ENCODE measurements around the gene HEBP2. TPM values are rescaled to one million over a fixed set of nuclear protein-coding genes. Genes with fewer than 3 reads are reported as not detected.

Gene HEBP2
- total and polyA plus RNA-seq, 2 of the 13 experiments (the other 11 are each of a cell fraction or from before 2014, with no cell fraction given) = 16.0 to 72.8 TPM

DNA sequence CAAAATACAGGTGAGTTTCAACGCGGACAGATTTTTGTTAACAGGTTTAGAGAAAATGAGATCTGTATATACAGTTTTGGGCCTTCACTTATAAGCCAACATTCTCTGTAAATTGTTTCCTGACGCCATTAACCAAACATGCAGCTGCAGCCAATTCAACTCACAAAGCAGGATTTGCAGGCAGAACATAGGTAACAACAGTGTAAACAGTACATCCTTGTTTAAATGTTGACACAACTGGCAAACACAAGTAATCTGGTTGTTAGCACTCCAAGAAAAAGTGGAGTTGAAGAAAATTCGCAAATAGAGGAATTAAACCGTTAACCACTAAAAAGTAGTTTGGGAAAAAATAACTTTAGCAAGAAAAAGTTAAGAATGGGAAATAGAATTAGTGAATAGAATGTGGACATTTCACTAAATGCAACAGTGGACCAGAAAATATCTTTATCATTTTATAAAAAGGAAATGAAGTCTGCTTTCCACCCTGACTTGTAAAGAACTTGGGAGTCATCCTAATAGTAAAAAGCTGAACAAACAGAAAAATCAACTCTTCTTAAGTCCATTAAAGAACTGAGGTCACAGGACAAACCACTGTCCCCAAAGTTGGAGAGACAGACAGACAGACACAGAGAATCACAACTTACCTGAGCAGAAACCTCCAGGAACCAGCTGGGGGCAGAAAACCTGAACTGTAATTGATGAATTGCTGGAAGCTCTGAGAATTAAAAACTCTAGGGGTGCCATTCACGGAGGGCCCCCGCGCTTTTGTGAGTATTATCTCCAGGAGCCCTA is 16.2 kb upstream of the HEBP2 start (continued):
- TF ChIP-seq, protein P1, sequence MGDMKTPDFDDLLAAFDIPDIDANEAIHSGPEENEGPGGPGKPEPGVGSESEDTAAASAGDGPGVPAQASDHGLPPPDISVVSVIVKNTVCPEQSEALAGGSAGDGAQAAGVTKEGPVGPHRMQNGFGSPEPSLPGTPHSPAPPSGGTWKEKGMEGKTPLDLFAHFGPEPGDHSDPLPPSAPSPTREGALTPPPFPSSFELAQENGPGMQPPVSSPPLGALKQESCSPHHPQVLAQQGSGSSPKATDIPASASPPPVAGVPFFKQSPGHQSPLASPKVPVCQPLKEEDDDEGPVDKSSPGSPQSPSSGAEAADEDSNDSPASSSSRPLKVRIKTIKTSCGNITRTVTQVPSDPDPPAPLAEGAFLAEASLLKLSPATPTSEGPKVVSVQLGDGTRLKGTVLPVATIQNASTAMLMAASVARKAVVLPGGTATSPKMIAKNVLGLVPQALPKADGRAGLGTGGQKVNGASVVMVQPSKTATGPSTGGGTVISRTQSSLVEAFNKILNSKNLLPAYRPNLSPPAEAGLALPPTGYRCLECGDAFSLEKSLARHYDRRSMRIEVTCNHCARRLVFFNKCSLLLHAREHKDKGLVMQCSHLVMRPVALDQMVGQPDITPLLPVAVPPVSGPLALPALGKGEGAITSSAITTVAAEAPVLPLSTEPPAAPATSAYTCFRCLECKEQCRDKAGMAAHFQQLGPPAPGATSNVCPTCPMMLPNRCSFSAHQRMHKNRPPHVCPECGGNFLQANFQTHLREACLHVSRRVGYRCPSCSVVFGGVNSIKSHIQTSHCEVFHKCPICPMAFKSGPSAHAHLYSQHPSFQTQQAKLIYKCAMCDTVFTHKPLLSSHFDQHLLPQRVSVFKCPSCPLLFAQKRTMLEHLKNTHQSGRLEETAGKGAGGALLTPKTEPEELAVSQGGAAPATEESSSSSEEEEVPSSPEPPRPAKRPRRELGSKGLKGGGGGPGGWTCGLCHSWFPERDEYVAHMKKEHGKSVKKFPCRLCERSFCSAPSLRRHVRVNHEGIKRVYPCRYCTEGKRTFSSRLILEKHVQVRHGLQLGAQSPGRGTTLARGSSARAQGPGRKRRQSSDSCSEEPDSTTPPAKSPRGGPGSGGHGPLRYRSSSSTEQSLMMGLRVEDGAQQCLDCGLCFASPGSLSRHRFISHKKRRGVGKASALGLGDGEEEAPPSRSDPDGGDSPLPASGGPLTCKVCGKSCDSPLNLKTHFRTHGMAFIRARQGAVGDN (CRISPR knock-in tag; IDR thresholded peaks at IDR 0.05) = no peak
- TF ChIP-seq, protein P2, sequence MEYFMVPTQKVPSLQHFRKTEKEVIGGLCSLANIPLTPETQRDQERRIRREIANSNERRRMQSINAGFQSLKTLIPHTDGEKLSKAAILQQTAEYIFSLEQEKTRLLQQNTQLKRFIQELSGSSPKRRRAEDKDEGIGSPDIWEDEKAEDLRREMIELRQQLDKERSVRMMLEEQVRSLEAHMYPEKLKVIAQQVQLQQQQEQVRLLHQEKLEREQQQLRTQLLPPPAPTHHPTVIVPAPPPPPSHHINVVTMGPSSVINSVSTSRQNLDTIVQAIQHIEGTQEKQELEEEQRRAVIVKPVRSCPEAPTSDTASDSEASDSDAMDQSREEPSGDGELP (IDR thresholded peaks at IDR 0.05; ENCODE audit: borderline replicate concordance, low read depth) = peak; percentile 57
- TF ChIP-seq SOX13 (IDR thresholded peaks at IDR 0.05) (no peak), SOX13 (CRISPR knock-in tag; conservative IDR thresholded peaks at IDR 0.05 in 1 of 2, IDR thresholded peaks at IDR 0.05 in 1 of 2) (peak in 1 of 2 experiments; percentile 78; a peak in 2 of 4 replicates), ZFP36 (IDR thresholded peaks at IDR 0.05; ENCODE audit: borderline replicate concordance, low read depth, low read length, partially characterized antibody) (no peak), SUZ12 (IDR thresholded peaks at IDR 0.05; ENCODE audit: low read depth, low read length) (no peak), ZNF724P (CRISPR knock-in tag; IDR thresholded peaks at IDR 0.05; ENCODE audit: borderline replicate concordance) (no peak), ELF3 (CRISPR knock-in tag; IDR thresholded peaks at IDR 0.05) (peak; percentile 68), ZNF451 (CRISPR knock-in tag; IDR thresholded peaks at IDR 0.05) (no peak), SMAD1 (CRISPR knock-in tag; IDR thresholded peaks at IDR 0.05; ENCODE audit: borderline replicate concordance, low read depth) (no peak), LCORL (IDR thresholded peaks at IDR 0.05) (no peak), LCORL (CRISPR knock-in tag; IDR thresholded peaks at IDR 0.05) (no peak)
- TF ChIP-seq, protein P3, sequence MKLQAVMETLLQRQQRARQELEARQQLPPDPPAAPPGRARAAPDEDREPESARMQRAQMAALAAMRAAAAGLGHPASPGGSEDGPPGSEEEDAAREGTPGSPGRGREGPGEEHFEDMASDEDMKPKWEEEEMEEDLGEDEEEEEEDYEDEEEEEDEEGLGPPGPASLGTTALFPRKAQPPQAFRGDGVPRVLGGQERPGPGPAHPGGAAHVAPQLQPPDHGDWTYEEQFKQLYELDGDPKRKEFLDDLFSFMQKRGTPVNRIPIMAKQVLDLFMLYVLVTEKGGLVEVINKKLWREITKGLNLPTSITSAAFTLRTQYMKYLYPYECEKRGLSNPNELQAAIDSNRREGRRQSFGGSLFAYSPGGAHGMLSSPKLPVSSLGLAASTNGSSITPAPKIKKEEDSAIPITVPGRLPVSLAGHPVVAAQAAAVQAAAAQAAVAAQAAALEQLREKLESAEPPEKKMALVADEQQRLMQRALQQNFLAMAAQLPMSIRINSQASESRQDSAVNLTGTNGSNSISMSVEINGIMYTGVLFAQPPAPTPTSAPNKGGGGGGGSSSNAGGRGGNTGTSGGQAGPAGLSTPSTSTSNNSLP (IDR thresholded peaks at IDR 0.05; ENCODE audit: low read depth, low read length) = 0 out of 2 replicates have a peak, but pooled peaks have one; percentile 9
- TF ChIP-seq, protein P4, sequence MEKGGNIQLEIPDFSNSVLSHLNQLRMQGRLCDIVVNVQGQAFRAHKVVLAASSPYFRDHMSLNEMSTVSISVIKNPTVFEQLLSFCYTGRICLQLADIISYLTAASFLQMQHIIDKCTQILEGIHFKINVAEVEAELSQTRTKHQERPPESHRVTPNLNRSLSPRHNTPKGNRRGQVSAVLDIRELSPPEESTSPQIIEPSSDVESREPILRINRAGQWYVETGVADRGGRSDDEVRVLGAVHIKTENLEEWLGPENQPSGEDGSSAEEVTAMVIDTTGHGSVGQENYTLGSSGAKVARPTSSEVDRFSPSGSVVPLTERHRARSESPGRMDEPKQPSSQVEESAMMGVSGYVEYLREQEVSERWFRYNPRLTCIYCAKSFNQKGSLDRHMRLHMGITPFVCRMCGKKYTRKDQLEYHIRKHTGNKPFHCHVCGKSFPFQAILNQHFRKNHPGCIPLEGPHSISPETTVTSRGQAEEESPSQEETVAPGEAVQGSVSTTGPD (CRISPR knock-in tag; IDR thresholded peaks at IDR 0.05) = no peak
- TF ChIP-seq, protein P5, sequence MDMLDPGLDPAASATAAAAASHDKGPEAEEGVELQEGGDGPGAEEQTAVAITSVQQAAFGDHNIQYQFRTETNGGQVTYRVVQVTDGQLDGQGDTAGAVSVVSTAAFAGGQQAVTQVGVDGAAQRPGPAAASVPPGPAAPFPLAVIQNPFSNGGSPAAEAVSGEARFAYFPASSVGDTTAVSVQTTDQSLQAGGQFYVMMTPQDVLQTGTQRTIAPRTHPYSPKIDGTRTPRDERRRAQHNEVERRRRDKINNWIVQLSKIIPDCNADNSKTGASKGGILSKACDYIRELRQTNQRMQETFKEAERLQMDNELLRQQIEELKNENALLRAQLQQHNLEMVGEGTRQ (IDR thresholded peaks at IDR 0.05; ENCODE audit: low read depth, low read length) = no peak
- TF ChIP-seq, protein P5 (CRISPR knock-in tag; IDR thresholded peaks at IDR 0.05; ENCODE audit: borderline replicate concordance) = no peak
- TF ChIP-seq, protein P6, sequence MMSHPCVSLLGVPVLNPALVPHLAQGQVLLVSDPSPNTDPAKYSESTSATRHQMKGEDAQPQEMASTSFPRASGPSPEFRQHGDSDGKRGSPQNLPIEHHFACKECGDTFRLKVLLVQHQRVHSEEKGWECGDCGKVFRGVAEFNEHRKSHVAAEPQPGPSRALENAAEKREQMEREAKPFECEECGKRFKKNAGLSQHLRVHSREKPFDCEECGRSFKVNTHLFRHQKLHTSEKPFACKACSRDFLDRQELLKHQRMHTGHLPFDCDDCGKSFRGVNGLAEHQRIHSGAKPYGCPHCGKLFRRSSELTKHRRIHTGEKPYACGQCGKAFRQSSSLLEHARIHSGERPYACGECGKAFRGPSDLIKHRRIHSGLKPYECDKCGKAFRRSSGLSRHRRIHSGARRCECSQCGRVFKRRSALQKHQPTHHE (CRISPR knock-in tag; IDR thresholded peaks at IDR 0.05; ENCODE audit: borderline replicate concordance) = no peak
